GM18526 (cell line): ENCODE measurements around the gene RHOH.

ENCODE experiments used
- POLR2A ChIP-seq: IDR thresholded peaks from 3 replicates; pipeline ENCODE4 v1.6.1; 2011; ENCODE audit not compliant: insufficient read length; ENCODE audit errors: extremely low read depth

Gene RHOH

DNA sequence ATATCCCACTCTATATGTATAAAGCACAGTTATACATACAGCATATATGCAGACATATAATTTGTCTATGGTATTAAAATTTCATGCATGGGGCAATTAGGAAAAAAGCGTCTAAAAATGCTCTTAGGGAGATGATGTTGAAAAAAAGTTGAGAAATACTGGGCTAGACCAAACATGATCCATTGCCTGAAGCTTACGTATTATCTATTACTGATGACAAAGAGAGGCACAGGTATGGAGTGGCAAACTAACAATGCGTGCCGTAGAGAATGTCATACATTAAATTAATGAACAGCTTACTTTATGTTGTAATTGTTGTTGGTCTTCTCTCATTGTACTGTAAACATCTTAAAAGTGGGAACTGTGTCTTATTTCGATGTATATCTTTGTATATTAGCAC is 13.9 kb downstream of the RHOH start:
- no peak for TF ChIP-seq POLR2A

DNA sequence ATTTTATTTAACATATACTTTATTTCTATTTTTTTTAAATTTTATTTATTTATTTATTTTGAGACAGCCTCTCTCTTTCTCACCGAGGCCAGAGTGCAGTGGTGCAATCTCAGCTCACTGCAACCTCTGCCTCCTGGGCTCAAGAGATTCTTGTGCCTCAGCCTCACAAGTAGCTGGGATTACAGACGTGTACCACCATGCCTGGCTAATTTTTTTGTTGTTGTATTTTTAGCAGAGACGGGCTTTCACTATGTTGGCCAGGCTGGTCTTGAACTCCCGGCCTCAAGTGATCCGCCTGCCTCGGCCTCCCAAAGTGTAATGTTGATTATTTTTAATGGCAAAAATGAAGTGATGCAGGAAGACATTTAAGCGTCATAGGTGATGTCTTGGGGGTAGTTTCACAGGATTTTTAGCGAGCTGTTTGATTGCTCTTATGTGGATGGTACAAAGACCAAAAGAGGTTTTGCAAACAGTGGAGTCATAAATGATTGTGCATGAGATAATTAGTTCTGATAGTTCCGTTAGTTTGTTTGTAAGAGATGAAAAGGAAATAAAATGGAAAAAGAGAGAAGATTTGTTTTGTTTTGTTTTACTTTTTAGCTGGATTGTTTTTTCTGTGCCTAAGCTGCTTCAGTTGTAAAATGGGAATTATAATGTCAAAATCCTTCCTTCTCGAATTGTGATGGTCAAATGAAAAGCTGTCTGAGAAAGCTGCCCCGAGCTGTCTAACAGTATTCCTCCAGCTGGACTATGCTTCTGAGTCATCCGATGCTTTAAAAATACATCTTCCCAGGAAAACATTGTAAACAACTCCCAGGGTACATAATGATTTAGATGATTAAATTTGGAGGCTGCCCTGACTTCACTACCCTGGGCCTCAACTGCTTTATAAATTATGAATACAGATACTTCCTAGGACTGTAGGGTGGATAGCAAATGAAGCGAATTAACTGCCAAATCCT is 14.7 kb downstream of the RHOH start:
- no peak for TF ChIP-seq POLR2A

- no peak for TF ChIP-seq POLR2A
Observed at GRCh38 chr4:40212674-40213527, 16.1 kb downstream of the RHOH start.

DNA sequence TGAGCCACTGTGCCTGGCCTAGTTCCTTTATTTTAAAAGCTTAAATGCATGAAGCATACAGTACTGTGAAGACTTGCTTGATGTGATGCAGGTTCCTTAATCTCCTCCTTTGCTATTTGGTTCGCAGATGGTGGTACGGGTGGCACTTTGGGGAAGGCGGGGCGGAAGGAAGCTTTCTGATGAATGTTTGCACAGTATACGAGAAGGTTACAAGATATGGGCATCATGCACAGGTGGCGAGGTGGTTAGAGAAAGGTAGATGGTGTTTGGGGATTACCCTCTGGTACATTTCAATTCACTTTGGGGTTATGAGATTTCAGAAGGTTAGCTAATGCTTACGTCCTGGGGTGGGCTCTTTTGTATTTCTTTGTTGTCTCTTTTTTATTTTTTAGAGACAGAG is 17.2 kb downstream of the RHOH start:
- peak; percentile 10 for TF ChIP-seq POLR2A

- TF ChIP-seq POLR2A: no peak
Observed at GRCh38 chr4:40214661-40215418, 18.0 kb downstream of the RHOH start.

GRCh38 chr4:40216622-40217366 is 20.0 kb downstream of the RHOH start:
- no peak for TF ChIP-seq POLR2A

DNA sequence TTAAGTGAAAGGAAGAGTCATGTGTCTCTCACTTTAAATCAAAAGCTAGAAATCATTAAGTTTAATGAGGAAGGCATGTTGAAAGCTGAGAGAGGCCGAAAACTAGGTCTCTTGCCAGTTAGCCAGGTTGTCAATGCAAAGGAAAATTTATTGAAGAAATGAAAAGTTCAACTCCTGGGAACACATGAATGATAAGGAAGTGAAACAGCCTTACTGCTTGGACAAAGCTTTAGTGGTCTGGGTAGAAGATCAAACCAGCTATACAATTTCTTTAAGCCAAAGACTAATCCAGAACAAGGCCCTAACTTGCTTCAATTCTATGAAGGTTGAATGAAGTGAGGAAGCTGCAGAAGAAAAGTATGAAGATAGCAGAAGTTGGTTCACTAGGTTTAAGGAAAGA is 24.9 kb downstream of the RHOH start:
- no peak for TF ChIP-seq POLR2A

DNA sequence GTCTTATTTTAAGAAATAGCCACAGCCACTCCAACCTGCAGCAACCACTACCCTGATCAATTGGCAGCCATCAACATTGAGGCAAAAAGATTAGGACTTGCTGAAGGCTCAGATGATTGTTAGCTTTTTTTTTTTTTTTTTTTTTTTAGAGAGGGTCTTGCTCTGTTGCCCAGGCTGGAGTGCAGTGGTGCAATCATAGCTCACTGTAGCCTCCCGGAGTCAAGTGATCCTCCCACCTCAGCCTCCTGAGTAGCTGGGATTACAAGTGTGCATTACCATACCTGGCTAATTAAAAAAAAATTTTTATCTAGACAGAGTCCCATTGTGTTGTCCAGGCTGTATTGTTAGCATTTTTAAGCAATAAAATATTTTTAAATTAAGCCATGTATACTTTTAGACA is 26.5 kb downstream of the RHOH start:
- TF ChIP-seq POLR2A: no peak

DNA sequence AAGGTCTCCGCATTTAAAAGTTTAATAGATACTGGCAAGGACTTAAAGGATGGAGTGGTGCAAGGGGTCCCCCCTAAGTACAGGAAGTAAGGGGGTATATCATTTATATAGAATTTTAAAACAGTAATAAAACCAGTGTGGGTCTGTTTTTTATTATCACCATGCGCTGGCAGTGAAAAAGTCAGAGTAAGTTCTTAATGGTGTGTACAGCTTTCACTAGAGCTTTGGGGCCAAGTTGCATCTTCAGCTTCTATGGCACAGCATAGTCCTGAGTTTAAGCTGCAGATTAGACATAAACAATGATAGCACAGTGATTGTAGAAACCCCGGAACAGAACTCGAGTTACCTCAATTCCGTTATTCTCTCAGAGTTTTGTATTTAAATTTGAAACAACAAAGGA is 27.6 kb downstream of the RHOH start:
- no peak for TF ChIP-seq POLR2A

DNA sequence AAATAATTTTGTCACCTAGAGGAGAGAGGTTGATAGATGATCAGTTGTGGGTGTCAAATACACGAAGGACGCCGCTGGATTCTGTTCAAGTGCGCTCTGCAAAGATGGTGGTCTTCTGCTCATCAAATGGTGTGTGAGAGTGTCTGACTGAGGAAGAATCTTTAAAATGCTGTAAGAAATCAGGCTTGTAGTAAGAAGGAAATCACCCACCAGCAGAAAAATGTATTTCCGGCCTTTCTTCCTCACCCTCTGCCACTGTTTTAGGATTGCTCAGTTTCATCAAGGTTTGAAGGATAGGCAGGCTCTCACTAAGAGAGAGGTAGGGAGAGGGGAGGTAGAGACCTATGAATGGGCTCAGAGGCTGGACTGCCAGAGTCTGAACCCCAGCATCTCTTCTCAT is 28.7 kb downstream of the RHOH start:
- no peak for TF ChIP-seq POLR2A

GRCh38 chr4:40227284-40227683 is 30.5 kb downstream of the RHOH start:
- TF ChIP-seq POLR2A: no peak

GRCh38 chr4:40228497-40229365 is 31.9 kb downstream of the RHOH start:
- no peak for TF ChIP-seq POLR2A

DNA sequence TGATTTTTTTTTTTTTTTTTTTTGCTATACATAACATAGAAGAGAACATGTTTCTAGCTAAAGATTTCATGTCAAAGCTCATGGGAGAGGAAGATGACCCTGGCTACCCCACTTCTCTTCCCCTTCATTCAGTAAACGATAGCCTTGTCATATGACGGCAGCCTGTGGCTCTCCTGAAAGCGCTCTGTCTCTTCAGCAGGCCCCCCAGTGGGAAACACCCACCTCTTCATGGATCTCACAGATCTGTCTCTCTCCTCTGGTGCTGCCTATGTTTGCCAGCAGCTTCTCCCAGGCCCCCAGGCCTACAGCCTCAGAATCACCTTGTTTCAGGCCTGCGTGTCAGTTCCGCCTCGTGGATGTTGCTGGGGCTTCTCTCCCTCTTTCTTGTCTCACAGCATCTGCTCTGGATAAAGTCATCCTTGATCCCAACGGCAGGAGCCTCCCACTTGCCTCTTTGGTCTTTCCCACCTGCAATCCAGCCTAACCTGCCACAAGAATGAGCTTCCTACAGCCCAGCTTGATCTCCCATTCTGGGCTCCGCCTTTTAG is 34.6 kb downstream of the RHOH start:
- no peak for TF ChIP-seq POLR2A
